Measurements from ENCODE around the gene SLC49A3. TPM values are rescaled to one million over a fixed set of nuclear protein-coding genes. Genes with fewer than 3 reads are reported as not detected.

The SLC49A3 gene
- total RNA-seq, 1 donor from 2014 or later = 0.67 TPM

GRCh38 chr4:658681-659667, 30.0 kb downstream of the SLC49A3 start:
- Mint-ChIP-seq H3K4me1 (ENCODE audit: unreplicated experiment) (peaks cover 1% of the 10 kb centered on the region), H3K27ac (ENCODE audit: unreplicated experiment) (no peak overlapping the region), H3K36me3 (ENCODE audit: unreplicated experiment) (no peaks in the 10 kb centered on the region), H3K9me3 (ENCODE audit: unreplicated experiment) (no peaks in the 10 kb centered on the region), H3K4me3 (ENCODE audit: unreplicated experiment) (no peak overlapping the region), H3K27me3 (ENCODE audit: unreplicated experiment) (no peaks in the 10 kb centered on the region)
- DNase-seq (ENCODE audit: extremely low spot score, unreplicated experiment) = no peak
- TF ChIP-seq CTCF (IDR thresholded peaks at IDR 0.05) = no peak

GRCh38 chr4:657834-658667, 30.9 kb downstream of the SLC49A3 start:
- DNase-seq (ENCODE audit: extremely low spot score, unreplicated experiment) = no peak
- H3K36me3 Mint-ChIP-seq (ENCODE audit: unreplicated experiment) = no peaks in the 10 kb centered on the region
- H3K9me3 Mint-ChIP-seq (ENCODE audit: unreplicated experiment) = no peaks in the 10 kb centered on the region
- TF ChIP-seq CTCF (IDR thresholded peaks at IDR 0.05) = no peak
- H3K4me3 Mint-ChIP-seq (ENCODE audit: unreplicated experiment) = no peak overlapping the region
- H3K4me1 Mint-ChIP-seq (ENCODE audit: unreplicated experiment) = peaks cover under 1% of the 10 kb centered on the region
- H3K27ac Mint-ChIP-seq (ENCODE audit: unreplicated experiment) = no peak overlapping the region
- H3K27me3 Mint-ChIP-seq (ENCODE audit: unreplicated experiment) = no peaks in the 10 kb centered on the region

- DNase-seq (ENCODE audit: extremely low spot score, unreplicated experiment) = no peak
- H3K27ac Mint-ChIP-seq (ENCODE audit: unreplicated experiment) = no peak overlapping the region
- no peak overlapping the region for H3K4me3 Mint-ChIP-seq (ENCODE audit: unreplicated experiment)
- H3K27me3 Mint-ChIP-seq (ENCODE audit: unreplicated experiment) = no peaks in the 10 kb centered on the region
- TF ChIP-seq CTCF (IDR thresholded peaks at IDR 0.05) = no peak
- no peaks in the 10 kb centered on the region for H3K9me3 Mint-ChIP-seq (ENCODE audit: unreplicated experiment)
- H3K36me3 Mint-ChIP-seq (ENCODE audit: unreplicated experiment) = no peaks in the 10 kb centered on the region
- H3K4me1 Mint-ChIP-seq (ENCODE audit: unreplicated experiment) = no peaks in the 10 kb centered on the region
Observed at GRCh38 chr4:657338-657833, 31.6 kb downstream of the SLC49A3 start.

- H3K4me3 Mint-ChIP-seq (ENCODE audit: unreplicated experiment) = no peak overlapping the region
- H3K27ac Mint-ChIP-seq (ENCODE audit: unreplicated experiment) = no peak overlapping the region
- TF ChIP-seq CTCF (IDR thresholded peaks at IDR 0.05) = no peak
- H3K4me1 Mint-ChIP-seq (ENCODE audit: unreplicated experiment) = no peaks in the 10 kb centered on the region
- no peak for DNase-seq (ENCODE audit: extremely low spot score, unreplicated experiment)
- no peaks in the 10 kb centered on the region for H3K36me3 Mint-ChIP-seq (ENCODE audit: unreplicated experiment)
- H3K27me3 Mint-ChIP-seq (ENCODE audit: unreplicated experiment) = no peaks in the 10 kb centered on the region
- no peaks in the 10 kb centered on the region for H3K9me3 Mint-ChIP-seq (ENCODE audit: unreplicated experiment)
Observed at GRCh38 chr4:656436-657337, 32.3 kb downstream of the SLC49A3 start.

Data from osteocyte (in vitro differentiated cells).